ENCODE data around the gene POLR2L.

Gene POLR2L

GRCh38 chr11:864898-865297 lies 22.6 kb upstream of the POLR2L start:
- TF ChIP-seq CTCF (IDR thresholded peaks at IDR 0.05; ENCODE audit: borderline replicate concordance, insufficient read depth, low read depth, low read length): no peak
- H3K4me3 ChIP-seq (ENCODE audit: low read depth, low read length): no peak overlapping the region

- TF ChIP-seq CTCF (IDR thresholded peaks at IDR 0.05; ENCODE audit: borderline replicate concordance, insufficient read depth, low read depth, low read length): no peak
- no peak overlapping the region for H3K4me3 ChIP-seq (ENCODE audit: low read depth, low read length)
Observed at GRCh38 chr11:863910-864827, 21.8 kb upstream of the POLR2L start.

GRCh38 chr11:863023-863909 lies 20.9 kb upstream of the POLR2L start:
- TF ChIP-seq CTCF (IDR thresholded peaks at IDR 0.05; ENCODE audit: borderline replicate concordance, insufficient read depth, low read depth, low read length): no peak
- H3K4me3 ChIP-seq (ENCODE audit: low read depth, low read length): no peak overlapping the region

GRCh38 chr11:862696-863022 lies 20.3 kb upstream of the POLR2L start:
- H3K4me3 ChIP-seq (ENCODE audit: low read depth, low read length): no peak overlapping the region
- TF ChIP-seq CTCF (IDR thresholded peaks at IDR 0.05; ENCODE audit: borderline replicate concordance, insufficient read depth, low read depth, low read length): no peak

- no peak overlapping the region for H3K4me3 ChIP-seq (ENCODE audit: low read depth, low read length)
- no peak for TF ChIP-seq CTCF (IDR thresholded peaks at IDR 0.05; ENCODE audit: borderline replicate concordance, insufficient read depth, low read depth, low read length)
Observed at GRCh38 chr11:862081-862661, 19.8 kb upstream of the POLR2L start.

- no peak overlapping the region for H3K4me3 ChIP-seq (ENCODE audit: low read depth, low read length)
Observed at GRCh38 chr11:861105-861479, 18.8 kb upstream of the POLR2L start.

More at GRCh38 chr11:861105-861479, 18.8 kb upstream of the POLR2L start:
- TF ChIP-seq CTCF (IDR thresholded peaks at IDR 0.05; ENCODE audit: borderline replicate concordance, insufficient read depth, low read depth, low read length): no peak
